T1000 (cell line): ENCODE results near the gene DAZAP1.

Experiments
- DNase-seq: peaks from one replicate; lab custom pipeline; 2025; ENCODE audit warnings: mixed read lengths; lab: John Stamatoyannopoulos, UW

Gene DAZAP1

DNA sequence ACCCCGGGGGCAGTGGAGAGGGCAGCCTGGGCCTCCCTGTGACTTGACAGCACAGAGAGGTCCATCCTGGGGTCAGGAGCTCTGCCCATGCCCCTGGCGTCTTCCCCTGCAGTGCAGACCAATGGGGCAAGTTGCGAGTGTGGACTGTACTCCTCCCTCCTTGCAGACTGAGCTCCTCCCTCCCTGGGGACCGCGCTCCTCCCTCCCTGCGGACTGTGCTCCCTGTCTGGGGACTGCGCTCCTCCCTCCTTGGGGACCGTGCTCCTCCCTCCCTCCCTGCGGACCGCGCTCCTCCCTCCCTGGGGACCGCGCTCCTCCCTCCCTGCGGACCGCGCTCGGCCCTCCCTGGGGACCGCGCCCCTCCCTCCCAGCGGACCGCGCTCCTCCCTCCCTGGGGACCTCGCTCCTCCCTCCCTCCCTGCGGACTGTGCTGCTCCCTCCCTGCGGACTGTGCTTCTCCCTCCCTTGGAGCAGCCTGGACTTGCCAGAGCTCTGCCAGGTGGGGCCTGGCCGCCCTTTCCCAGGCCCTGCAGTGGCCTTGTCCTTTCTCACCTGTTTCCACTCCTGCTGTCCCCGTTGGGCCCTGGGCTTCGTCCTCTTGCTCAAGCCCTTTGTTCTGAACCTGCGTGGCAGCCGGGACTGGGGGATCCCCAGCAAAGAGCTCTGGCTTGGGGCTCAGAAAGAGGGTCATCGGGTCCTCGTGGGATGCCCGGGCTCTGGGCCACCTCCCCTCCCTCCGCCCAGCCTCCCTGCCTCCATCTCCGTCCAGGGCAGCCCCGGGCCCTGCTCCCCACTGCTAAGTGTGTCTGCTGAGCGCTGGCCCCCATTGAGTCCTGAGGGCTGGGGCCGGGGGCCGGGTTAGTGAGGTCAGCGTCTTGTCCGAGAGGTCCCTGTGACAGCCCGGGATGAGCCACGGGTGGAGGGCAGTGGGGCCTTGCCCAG, 12.9 kb upstream of the DAZAP1 start:
- DNase-seq, result no peak

DNA sequence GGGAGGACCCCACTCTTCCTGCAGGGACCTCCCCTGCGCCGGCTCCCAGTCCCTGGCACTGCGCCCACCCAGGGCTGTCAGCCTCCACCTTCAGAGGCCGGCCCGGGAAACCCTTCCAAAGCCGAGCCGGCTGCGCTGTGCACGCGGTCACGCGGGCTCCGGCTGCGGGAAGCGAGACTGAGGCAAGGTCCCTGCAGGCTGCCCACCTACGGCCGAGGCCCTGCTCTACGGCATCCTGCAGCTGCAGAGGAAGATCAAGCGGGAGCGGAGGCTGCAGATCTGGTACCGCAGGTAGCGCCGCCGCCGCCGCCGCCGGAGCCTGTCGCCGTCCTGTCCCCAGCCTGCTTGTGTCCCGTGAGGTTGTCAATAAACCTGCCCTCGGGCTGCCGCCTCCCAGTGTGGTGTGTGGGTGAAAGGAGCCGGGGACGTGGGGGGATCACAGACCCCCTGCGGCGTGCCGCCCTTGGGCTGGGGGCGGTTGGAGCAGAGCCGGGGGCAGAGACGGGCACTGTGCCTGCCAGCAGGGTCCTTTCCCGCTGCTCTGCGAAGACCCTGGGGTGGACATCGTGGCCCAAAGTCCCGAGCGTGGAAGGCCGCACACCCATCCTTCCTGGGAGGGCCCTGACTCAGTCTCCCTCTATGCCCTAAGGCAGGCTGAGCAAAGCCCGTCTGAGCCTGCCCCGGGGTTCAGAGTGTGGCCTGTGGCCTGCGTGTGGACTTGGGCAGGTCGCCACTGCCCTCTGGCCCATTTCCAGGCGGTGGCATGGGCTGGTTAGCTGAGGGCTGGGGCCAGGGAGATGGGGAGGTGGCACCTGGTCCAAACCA, 12.0 kb upstream of the DAZAP1 start:
- no peak for DNase-seq

DNA sequence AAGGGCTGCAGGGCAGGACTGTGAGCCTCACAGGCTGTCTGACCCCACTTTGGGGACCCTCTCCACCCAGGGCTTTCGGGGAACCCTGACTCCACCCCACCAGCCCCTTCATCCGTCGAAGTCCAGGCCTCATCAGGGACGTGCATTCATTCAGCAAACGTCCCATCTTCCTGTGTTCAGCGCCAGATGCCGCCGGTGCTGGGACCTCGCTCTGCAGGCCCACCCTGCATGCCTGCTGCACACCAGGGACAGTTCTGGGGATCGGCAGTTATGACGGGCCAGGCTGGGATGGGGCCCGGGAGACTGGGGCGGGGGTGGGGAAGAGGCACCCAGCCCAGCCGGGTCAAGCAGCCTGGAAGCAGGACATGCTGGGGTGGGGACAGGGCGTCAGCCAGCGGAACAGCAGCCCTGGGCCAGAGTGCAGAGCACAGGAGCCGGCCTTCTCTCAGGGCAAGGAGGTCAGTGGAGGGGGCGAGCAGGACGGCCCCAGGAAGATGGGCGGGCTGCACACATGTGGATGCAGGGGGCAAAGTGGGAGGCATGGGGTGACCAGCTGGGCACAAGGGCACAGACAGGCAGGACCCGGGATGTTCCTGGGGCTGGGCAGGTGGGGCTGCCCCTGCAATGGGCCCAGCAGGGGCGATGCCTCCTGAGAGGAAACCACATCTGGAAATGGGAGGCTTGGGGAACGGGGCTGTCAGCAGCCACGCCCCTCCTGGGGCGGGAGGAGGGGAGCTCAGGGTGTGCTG, 11.2 kb upstream of the DAZAP1 start:
- DNase-seq, result no peak

DNA sequence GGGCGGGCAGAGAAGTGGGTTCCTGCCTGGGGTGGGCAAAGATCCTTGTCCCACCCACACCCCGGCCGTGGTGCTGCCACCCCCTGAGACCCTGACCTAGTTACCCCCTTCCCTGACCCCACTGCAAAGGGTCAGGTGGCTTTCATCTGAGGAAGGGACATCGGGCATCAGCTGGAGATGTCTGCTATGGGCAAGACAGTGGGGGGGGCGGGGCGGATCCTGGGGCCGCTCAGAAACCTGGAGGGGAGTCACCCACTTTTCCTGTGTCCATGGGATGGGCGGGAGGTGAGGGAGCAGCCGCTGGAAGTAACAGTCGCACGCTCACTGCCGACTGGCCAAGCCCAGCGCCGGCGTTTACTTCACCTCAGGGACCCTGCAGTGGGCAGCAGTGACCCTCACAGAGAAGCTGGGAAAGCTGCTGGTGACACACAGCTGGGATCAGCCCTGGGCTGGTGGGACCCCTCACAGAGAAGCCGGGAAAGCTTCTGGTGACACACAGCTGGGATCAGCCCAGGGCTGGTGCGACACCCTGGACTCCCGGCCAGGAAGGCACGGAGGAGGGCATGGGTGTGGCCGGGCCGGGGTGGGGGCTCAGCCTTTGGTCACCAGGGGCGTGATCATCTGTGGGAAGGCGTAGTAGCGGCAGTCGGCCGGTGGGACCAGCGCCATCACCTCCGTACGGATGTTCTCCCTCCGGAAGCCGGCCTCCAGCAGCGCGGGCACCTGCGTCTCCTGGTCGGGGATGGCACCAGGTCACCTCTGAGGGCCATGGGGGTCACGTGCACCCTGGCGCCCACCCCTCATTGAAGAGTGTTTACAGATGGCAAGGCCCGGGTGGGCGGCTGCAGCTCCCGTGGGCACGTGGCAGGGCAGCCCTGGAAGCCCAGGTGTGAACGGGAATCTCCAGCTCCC, 10.4 kb upstream of the DAZAP1 start:
- no peak for DNase-seq

DNA sequence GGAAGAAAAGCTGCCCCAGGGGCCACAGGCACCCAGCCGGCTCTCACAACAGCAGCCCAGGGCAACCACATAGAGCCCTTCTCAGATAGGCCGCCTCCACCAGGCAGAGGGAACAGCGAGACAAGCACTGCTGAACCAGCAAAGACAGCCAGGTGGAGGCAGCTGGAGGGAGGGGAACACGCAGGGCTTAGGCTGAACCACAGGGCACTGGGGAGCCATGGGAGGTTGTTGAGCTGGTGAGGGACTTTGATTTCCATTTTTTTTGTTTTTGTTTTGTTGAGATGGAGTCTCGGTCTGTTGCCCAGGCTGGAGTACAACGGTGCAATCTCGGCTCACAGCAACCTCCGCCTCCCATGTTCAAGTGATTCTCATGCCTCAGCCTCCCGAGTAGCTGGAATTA, 9.5 kb upstream of the DAZAP1 start:
- DNase-seq, result no peak

DNA sequence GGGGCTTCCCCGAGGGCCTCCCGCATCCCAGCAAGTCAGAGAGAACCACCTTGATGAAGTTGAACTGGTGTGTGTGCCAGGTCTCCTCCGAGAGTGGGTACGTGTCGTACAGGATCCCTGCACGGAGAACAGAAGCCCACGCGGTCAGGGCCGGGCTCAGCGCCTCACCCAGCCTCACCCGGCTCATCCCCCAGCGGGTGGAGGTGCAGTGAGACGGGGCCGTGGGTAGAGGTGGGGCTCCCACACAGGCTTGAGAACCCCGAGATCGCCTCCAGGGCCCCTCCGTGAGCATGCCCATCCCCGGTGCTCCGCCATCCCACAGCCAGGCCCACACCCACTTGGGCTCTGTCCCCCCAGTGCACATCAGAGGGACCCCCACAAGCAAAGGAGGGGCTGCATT, 8.3 kb upstream of the DAZAP1 start:
- DNase-seq, result no peak

DNA sequence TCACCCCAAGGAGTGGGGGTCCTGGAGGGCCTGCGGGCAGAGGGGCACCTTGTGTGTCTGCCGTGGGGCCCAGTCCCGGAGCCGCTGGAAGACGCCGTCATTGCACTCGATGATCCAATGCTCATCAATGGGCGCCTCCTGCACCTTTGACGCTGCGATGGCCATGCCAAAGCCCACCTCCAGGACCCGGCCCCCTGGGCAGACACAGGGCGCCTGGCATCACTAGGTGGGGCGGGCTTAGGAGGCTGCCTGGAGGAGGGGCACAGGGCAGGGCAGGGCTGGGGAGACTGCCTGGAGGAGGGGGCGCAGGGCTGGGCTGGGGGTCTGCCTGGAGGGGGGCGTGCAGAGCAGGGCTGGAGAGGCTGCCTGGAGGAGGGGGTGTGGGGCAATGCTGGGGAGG, 7.6 kb upstream of the DAZAP1 start:
- DNase-seq, result no peak

DNA sequence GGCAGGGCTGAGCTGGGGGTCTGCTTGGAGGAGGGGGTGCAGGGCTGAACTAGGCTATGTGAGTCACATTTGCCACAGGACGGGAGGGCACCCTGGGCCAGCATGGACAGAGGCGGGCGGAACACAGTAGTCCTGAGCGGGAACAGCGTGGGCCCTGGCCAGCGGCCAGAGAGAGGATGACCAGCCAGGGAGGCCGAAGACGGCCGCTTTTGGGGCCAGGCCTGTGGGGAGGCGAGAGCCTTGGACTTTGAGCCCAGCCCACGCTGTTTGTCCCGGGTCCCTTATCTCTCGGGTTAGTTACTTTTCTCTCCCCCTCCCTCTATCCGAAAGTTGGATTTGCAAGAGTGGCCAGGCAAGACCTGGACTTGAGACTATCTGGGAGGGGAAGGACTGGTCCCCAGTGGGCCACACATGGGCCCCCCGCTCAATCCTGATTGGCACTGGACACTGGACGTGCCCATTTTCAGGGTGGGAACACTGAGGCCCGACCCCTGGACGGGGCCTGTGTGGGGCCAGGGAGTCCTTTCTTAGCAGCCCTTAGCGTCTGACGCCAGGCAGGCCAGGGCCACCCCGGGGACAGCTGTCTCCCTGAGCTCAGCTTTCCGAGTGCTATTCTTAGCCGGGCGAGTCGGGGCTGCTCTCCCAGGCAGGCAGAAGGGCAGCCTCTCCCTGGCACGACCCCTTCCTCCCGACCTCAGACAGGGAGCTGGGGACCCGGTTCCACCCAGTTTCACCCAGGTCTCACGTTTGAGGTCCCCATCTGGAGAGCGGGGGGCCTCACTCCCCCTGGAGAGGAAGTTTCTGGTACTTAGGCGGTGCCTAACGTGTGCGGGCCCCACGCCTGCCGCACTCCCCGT, 6.9 kb upstream of the DAZAP1 start:
- no peak for DNase-seq

DNA sequence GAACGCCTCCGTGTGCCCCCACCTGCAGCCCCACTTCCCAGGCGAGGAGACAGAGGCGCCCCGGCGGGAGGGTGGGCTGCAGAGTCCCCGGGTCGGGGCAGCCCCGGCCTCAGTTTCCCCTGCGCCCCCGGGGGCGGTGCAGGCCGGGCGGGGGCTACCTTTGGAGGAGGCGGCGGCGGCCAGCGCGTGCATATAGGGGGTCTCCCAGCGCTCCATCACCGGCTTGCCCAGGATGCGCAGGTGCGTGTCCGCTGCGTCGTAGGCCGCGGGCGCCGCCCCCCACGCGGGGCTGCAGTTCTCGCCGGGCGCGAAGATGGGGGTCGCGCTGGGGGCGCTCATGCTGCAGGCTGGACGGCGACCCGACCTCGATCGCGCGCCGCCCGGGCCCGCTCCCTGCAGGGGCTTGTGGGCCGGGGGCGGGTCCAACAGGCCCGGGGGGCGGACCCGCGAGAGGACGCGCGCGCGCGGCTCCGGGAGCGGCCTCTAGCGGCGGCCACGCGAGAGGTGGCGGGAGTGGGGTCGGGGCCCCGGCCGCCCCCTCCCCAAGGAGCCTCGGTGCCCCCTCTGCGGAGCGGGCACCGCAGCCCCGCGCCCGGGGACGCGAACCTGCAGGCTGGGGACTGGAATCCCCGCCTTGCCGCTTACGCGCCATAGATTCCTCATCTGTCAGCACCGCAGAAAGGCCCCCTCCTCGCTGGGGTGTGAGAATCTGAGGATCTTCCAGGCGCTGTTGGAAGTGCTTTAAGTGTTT, 6.1 kb upstream of the DAZAP1 start, which contains the start of gene GAMT:
Gene GAMT, minus strand, starts transcription at position 405 of the 751 bp plus-strand sequence. Its CDS starts 66 bp downstream, at position 339.
- no peak for DNase-seq

DNA sequence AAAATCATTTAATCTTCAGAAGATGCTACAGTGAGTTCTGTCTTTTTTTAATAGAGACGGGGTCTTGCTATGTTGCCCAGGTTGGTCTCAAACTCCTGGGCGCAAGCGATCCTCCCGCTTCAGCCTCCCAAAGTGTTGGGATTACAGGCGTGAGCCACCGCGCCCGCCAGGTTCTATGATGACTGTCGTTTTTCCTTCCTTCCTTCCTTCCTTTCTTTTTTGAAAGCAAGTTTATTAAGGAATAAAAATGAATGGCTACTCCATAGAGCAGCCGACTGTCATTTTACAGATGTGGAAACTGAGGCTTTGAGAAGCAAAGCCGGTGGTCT, 5.5 kb upstream of the DAZAP1 start:
- DNase-seq, result no peak

DNA sequence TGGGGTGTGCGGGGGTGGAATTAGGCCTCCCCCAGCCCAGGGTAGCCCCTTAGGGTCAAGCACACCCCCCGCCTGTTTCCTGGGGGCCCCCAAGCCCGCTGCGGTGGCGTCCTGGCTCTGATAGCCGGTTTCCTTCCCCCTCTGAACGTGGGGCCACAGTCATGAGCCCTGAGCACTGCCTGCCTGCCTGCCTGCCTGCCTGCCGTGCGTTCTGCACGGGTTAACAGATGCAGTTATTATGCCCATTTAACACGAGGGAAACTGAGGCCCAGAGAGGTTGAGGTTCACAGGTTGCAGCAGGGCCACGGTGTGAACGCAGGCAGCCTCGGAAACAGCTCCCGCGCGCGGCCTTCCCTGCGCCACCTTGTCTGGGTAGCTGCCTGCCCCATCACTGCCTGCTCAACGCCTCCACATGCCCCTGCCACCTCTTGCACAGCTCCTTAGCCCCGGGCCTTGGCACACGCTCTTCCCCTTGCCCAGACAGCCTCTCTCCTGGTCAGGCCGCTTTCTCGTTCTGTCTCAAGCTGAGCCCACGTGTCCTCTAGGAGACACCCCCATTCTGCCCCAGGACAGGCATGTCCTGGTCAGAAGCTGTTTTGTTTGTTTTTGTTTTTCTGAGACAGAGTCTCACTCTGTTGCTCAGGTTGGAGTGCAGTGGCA, 4.8 kb upstream of the DAZAP1 start:
- no peak for DNase-seq

DNA sequence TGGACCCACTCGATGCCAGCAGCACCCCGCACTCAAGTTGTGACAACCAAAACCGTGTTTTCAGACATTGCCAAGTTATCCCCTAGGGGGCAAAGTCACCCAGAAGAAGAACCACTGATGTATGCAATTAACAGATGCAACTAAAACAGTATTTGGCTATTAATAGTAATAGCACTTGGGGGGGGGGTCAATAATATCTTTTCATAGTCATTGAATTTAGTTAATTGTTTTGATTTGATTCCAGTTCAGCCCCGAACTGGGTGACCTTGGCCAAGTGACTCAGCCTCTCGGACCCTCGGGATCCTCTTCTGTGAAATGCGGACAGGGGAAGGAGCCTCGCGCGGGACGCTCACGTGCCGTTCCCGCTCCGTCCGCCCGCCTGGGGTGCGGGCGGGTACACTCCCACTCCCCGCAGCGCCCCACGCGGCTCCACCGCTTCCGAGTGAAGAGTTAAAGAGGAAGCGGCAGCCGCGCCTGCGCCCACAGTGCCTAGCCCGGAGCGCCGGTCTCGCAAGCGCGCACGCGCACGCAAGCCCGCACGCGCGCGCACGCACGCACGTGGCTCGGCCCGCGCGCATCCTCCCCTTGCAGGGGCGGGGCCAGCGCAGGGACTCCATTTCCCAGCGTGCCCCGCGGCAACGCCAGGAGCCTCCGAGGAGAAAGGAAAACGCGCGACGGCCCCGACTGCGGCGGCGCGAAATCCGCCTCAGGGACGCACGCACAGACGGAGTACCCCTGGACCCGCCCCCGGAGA, 435 bp upstream of the DAZAP1 start:
- DNase-seq, result peak; percentile 100

DNA sequence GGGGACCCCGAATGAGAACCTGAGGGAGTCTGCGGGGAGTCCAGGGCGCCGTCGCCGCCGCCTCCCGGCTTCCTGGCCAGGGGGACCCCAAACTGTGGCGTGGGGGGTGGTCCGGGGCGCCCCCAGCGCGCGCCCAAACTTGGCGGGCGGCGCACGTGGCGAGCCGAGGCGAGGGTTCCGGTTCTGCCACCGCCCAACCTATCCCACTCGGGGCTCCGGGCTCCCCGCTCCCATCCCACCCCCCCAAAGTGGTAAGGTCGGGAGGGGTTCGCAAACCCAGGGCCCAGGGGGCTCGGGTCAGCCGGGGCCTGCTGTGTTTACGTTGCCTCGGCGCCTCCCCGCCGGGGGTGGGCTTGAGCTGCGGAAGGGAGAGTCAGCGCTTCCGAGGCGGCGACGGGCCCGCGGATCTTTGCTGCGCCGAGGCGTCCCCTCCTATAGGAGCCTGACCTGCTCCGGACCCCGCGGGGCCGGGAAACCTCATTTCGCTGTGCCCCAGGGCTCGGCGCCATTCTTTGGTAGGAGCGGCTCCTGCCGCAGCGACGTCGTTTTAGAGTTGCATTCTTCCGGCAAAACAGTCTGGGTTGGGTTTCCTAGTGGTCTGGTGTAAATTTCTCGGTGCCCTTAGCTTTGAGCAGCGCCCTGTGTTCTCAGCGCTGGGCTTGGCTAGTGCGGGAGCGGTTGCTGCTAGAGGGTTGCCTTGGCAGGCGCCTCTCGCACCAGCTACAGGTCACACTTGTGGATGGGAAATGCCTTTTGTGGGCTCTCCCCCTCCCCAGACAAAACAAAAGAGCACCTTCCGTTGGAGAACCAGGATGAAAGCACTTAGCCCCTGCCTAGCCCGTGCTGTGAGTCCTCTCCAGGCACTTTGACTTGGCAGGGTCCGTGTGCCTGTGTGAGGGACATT, 1.2 kb downstream of the DAZAP1 start:
- no peak for DNase-seq

DNA sequence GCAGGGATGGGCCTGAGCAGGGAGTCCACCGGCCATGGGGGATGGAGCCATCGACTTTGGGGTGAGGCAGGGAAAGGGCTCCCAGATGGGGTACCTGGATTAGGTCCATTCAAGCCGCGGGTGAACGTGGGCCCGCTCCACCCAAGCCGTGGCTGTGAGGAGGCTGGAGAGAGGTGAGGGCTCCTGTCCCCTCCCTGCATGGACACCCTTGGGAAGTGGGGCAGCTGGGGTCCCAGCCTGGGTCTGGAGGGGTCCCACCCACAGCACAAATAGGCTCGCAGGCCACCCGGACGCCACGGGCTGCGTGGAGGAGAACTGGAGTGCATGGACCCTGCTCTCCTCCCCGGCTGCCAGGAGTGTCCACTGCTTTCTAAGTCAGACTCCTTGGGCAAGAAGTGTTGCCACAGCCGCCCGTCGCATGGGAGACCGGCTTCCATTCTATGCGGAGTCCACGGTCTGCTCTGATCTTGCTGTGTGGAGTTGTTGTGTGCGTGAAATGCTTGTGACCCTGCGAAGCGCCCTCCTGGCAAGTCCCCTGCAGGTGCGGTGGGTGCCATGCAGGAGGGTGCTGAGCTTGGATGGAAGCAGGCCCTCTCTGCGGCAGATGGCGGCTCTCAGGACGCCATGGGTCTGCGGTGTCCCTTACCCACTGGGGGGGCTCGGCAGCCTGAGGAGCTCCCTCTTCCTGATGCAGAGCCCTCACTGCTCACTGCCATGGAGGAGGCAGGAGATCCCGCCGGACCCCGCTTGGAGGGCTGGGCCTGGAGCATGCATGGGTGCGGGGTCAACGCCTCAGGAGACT, 2.0 kb downstream of the DAZAP1 start:
- DNase-seq, result no peak

DNA sequence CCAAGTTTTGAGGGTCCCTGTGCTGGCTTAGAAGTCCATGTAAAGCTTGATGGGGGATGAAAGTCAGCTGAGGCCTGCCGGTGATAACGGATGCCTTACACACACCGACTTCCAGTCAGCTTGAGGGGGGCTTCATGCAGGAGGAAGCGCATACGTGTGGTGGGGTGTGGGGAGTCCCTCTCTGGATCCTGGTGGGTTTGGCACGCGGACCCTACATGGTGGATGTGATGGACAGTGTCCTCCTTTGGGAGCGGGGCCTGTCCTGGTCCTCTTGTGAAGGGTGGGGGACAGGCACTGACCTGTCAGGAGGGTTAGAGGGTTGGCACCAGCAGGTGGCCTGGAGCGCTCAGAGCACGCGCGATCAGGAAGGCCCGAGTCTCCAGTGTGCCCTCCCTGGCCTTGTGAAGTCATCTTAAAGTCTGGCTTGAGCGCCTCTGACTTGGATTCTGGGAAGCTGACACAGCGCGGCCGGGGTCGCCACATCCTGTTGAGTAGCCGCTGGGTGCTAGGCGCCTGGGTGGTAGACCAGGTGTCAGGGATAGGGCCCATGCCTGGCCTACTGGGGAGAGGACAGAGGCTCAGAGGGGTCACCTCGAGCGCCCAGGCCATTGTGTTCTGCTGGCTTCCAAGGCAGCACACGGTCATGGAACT, 2.9 kb downstream of the DAZAP1 start:
- DNase-seq, result no peak

DNA sequence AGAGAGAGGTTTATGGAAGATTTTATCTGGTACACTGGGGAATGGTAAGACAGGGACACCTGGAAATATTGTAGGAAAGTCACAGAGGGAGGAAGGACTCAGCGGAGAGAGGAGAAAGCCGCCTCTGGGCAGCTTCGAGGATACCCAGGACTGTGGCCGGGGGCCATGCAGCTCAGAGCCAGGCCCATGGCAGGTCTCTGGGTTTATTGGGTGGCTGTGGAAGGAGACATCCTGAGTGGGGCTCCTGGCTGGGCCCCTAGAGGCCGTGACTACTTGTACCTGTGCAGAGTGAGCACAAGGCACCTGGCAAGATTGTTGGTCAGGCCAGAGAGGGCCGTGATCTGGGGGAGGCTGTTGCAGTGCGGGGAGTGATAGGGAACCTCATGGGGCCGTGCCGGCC, 3.4 kb downstream of the DAZAP1 start:
- no peak for DNase-seq
